GM21526 (cell line): ENCODE data around the gene OCA2.
"Not testable (repeated sequence)": the region's sequence is repeated elsewhere in the genome, so short reads cannot be mapped to it uniquely, and the experiment has no call there.

ENCODE experiments used
- ATAC-seq: cut with Tn5 transposase; IDR thresholded peaks from one replicate; pipeline ENCODE4 v1.9.1; 2021; ENCODE audit warnings: moderate library complexity; ENCODE audit not compliant: unreplicated experiment, low FRiP score

OCA2 gene

GRCh38 chr15:27757052-27757451, 342.1 kb downstream of the OCA2 start:
- no peak for ATAC-seq

GRCh38 chr15:27752691-27753090, 346.4 kb downstream of the OCA2 start:
- no peak for ATAC-seq

GRCh38 chr15:27747997-27748396, 351.1 kb downstream of the OCA2 start:
- ATAC-seq: no peak

GRCh38 chr15:27746401-27746955, 352.6 kb downstream of the OCA2 start:
- no peak for ATAC-seq

- no peak for ATAC-seq
Observed at GRCh38 chr15:27744641-27745040, 354.5 kb downstream of the OCA2 start.

- ATAC-seq: no peak
Observed at GRCh38 chr15:27743638-27744037, 355.5 kb downstream of the OCA2 start.

GRCh38 chr15:27742751-27743477, 356.2 kb downstream of the OCA2 start:
- no peak for ATAC-seq

- ATAC-seq: no peak
Observed at GRCh38 chr15:27741226-27741860, 357.8 kb downstream of the OCA2 start.

GRCh38 chr15:27734785-27735495, 364.2 kb downstream of the OCA2 start:
- no peak for ATAC-seq

GRCh38 chr15:27731776-27732175, 367.3 kb downstream of the OCA2 start:
- no peak for ATAC-seq

- ATAC-seq: no peak
Observed at GRCh38 chr15:27730868-27731267, 368.2 kb downstream of the OCA2 start.

GRCh38 chr15:27725731-27726130, 373.4 kb downstream of the OCA2 start:
- ATAC-seq: no peak

GRCh38 chr15:27723821-27724220, 375.3 kb downstream of the OCA2 start:
- ATAC-seq: no peak

- no peak for ATAC-seq
Observed at GRCh38 chr15:27722102-27722501, 377.0 kb downstream of the OCA2 start.

GRCh38 chr15:27714675-27715074, 384.4 kb downstream of the OCA2 start:
- ATAC-seq: no peak

- not testable (repeated sequence) for ATAC-seq
Observed at GRCh38 chr15:27713850-27714249, 385.3 kb downstream of the OCA2 start.

- ATAC-seq: no peak
Observed at GRCh38 chr15:27707257-27707656, 391.9 kb downstream of the OCA2 start.

- ATAC-seq: no peak
Observed at GRCh38 chr15:27706300-27706699, 392.8 kb downstream of the OCA2 start.

- no peak for ATAC-seq
Observed at GRCh38 chr15:27705056-27705455, 394.1 kb downstream of the OCA2 start.
